HK-2 (cell line): ENCODE results near the gene CREB3.

Experiments used
- DNase-seq: peaks from one replicate; pipeline ENCODE4 v3.0.0-alpha.2; 2018; ENCODE audit not compliant: unreplicated experiment

CREB3 gene, protein sequence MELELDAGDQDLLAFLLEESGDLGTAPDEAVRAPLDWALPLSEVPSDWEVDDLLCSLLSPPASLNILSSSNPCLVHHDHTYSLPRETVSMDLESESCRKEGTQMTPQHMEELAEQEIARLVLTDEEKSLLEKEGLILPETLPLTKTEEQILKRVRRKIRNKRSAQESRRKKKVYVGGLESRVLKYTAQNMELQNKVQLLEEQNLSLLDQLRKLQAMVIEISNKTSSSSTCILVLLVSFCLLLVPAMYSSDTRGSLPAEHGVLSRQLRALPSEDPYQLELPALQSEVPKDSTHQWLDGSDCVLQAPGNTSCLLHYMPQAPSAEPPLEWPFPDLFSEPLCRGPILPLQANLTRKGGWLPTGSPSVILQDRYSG

DNA sequence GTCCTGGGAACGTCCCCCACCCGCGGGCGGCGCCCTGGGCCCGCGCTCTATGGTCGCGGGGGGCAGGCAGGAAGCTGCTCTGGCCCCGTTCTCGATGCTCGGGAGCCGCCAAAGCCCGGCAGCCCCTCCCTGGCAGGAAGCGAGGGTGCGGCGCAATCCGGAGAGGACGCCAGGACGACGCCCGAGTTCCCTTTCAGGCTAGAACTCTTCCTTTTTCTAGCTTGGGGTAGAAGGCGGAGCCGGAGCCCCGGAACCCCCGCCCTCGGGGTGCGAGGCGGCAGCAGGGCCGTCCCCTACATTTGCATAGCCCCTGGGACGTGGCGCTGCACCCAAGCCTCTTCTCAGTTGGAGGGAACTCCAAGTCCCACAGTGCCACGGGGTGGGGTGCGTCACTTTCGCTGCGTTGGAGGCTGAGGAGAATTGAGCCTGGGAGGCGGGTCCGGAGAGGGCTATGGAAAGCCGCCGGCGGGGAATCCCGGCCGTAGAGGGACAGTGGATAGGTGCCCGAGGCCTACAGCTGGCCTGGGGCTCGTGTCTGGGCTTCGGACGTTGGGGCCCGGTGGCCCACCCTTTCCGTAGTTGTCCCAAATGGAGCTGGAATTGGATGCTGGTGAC lies at the start of gene CREB3, which contains the start of gene TLN1:
TSS of gene CREB3 (plus strand) at position 482 of the 615 bp plus-strand sequence. CDS start at position 589, 107 bp downstream.
TSS of gene TLN1 (minus strand) at position 11 of the 615 bp plus-strand sequence. CDS start 6,501 bp downstream, outside the sequence.
- DNase-seq = peak; percentile 94

- no peak for DNase-seq
Observed at GRCh38 chr9:35683323-35683722, 49.1 kb upstream of the CREB3 start.

GRCh38 chr9:35684921-35685320 lies 47.5 kb upstream of the CREB3 start:
- DNase-seq = no peak

GRCh38 chr9:35685506-35685905 lies 47.0 kb upstream of the CREB3 start:
- DNase-seq = no peak

GRCh38 chr9:35686222-35687203 lies 46.0 kb upstream of the CREB3 start:
- DNase-seq = no peak

DNA sequence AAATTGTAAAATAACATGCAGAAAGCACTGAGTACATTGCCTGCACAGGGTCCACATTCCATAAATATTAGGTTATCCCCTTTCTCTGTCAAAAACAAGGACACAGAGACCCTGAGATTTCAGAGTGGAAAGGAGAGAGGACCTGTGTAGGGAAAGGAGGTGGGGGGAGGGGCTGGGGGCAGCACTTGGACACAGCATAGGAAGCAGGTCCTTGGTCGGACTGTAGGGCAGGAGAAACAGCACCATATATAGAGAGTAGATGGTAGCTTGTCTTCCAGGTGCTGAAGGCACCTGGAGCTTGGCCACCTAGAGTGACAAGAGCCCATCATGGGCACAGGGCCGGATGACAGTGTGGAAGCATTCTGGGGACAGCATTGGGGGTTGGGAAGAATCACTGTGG lies 45.2 kb upstream of the CREB3 start:
- no peak for DNase-seq

- no peak for DNase-seq
Observed at GRCh38 chr9:35687972-35688557, 44.4 kb upstream of the CREB3 start.

GRCh38 chr9:35688558-35689541 lies 43.6 kb upstream of the CREB3 start:
- no peak for DNase-seq

DNA sequence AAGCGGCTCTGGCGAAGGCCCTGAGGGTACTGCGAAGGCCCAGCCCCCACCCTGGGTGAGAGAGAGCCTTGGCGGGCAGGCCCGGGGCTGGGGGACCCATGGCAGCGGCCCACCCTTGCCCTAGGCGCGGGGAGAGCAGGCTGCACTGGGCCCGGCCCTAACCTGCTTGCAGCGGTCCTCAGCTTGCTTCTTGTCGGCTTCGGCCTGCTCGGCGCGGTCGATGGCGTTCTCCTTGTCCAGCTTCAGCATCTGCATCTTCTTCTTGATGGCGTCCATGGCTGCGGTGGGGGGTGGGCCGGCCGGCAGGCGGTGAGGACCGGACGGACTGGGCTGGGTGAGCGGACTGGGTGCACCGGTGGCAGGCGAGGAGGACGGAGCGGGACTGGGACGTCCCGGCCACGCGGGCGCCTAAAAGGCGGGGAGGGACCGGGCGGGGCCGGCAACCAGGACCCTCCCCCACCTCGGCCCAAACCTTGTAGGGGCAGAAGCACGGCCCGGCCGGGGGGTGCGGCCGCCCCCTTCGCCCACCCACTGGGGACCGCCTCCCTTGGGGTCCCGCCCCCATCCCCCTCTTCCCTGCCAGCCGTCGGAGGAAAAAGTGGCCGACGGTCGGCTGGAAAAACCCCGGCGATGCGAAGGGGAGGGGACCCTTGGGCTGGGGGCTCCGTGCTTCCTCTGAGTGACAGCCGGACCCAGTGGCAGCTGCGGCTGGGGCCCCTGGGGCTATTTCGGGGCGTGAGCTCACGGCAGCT lies 42.7 kb upstream of the CREB3 start, which contains the start of gene TPM2:
TSS of gene TPM2 (minus strand) at position 384 of the 752 bp plus-strand sequence. CDS start at position 276, 108 bp downstream.
- DNase-seq = no peak

DNA sequence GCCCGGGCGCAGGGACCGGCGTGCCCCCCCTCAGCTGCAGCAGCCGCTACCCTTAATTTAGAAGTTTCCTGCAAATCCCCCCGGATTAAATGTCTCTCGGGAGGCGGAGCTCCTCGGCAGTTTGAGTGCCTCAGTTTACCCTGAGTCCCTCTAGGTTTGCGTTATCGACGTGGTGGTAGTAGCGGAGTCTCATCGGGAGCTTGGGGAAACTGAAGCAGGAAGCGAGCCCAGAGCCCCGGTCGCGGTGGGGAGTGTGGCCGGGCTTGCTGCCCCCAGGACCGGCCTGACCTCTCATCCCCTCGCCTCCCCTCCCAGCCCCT lies 42.2 kb upstream of the CREB3 start:
- DNase-seq = no peak

- no peak for DNase-seq
Observed at GRCh38 chr9:35690614-35691333, 41.7 kb upstream of the CREB3 start.

DNA sequence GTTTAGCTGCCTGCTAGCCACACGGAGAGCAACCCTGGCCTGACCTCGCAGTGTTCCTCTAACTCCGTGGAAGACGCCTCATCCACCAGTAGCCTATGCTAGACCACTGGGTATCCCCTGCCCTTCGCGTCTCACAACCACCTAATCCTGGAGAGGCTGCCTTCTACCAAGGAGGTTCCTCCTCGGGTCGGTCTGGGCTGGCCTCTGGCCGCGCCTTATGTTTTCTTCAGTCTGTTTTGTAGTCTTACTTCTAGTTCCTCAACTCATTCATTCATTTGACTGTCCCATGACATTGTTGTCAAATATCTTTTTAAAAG lies 41.2 kb upstream of the CREB3 start:
- DNase-seq = no peak

DNA sequence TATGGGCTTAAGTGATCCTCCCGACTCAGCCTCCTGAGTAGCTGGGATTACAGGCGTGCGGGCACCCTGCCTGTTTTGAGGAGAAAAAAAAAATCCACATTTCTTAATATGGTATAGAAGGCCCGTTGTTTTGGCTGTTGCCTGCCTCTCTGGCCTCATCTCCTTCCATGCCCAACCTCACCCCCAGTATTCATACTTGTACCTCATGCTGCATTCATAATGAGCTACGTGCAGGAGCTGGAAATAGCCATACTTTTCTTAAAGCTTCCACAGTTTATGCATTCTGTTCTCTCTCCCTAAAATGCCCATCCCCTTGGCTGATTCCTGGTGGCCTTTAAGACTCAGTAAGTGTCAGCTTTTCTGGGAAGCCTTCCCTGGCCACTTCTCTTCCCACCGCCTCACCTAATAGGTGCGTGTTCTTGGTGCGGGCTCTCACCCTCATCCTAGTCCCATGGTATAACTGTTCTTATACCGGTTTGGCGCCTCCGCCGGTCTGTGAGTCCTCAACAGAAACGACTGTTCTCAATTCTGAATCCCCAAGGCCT lies 40.6 kb upstream of the CREB3 start:
- no peak for DNase-seq

DNA sequence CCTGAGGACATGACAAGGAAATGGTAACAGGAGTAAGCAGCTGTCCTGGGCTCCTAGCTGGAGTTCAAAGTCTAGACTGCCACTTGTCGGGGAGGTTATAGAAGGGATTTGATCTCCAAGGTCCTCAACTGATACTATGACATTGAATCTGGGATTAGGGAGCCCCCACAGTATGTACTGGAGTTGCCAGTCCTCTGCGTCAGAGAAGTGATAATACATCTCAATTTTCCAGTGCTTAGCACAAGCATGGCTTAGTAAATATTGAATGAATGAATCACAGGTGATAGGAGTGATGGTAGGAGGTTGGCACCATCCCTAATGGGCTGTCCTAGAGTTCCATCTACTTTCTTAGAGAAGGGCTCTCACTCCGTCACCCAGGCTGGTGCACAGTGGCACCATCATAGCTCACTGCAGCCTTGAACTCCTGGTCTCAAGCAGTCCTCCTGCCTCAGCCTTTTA lies 36.5 kb upstream of the CREB3 start:
- DNase-seq = no peak

GRCh38 chr9:35696520-35697215 lies 35.8 kb upstream of the CREB3 start:
- no peak for DNase-seq

DNA sequence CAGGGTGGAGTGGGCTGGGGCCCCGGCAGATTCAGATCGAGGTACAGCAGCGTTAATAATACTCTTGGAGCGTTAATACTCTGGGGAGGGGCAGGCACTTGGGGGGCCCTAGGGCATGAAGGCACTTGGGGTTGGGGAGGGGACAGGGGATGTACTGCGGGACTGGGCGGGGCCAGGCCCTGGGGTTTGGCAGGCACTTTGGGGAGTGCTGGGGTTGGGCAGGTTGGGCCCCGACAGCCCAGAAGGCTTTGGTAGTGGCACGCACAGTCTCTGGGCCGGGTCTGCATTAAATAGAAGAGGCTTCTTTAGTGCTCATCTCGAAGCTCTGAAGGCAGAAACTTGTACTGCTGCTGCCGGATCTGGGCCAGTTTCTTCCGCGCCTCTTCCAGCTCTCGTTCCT lies 35.0 kb upstream of the CREB3 start:
- DNase-seq = no peak

DNA sequence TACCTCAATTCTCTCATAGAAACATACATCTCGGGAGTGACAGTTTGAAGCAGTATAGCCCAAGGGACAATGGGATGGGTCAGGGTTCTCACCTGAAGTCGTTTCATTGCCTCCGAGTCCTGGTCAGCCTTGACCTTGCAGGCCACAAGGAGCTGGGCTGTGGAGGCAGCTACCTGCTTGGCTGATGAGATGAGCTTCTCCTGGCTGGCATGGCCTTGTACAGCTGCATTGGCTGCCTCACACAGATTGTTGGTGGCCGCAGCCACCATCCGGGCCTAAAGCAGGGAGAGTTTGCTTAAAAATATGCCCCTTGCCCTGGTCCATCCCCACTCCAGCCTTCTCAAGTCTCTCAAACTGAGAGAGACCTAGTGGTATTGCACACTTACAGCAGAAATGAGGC lies 34.2 kb upstream of the CREB3 start:
- no peak for DNase-seq

- DNase-seq = no peak
Observed at GRCh38 chr9:35700031-35700430, 32.4 kb upstream of the CREB3 start.
